ENCODE data around the gene DDX52. TPM values are rescaled to one million over a fixed set of nuclear protein-coding genes. Genes with fewer than 3 reads are reported as not detected.

Gene DDX52
- total RNA-seq, 1 experiment from 2014 or later = 31.9 TPM

DNA sequence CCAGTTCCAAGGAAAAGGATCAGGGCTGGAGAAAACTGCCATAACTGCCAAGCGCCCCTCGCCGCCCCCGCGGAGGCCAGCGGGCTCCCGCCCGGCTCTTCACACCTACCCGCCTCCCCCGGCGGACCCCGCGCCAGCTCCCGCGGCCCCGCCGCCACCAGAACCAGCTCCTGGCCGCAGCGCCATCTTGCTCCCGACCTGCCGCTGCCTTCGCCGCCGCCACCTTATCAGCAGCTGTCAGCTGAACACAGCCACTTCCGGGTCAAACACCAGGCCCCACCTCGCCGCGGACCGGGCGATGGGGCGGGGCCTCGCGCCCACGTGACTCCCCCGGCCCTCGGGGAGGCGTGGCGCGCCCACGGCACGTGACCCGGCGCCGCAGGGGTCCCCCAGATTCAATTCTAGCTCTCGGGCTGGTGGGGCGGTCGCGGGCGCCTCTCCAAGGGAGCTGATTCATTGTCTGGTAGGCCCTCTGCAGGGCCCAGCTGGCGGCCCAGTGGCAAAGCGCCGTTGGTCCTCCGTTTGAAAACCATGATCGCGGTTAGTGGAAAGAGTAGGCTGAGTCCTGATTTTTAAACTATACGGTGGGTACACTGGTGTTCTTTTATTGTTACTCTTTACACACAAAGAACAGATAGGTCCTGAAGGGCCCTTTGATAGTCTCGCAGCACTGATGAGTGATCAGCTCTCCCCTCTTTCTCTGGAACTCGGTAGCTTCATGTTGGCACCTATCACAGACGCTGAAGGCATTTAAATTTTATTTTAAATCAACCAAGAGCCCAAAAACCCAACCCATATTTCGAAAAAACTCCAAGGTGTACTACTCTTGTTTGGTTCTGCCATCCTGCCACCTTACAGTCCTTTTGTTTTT is 33.8 kb downstream of the DDX52 start, which contains the start of gene SYNRG (continued):
- TF ChIP-seq, protein P1, sequence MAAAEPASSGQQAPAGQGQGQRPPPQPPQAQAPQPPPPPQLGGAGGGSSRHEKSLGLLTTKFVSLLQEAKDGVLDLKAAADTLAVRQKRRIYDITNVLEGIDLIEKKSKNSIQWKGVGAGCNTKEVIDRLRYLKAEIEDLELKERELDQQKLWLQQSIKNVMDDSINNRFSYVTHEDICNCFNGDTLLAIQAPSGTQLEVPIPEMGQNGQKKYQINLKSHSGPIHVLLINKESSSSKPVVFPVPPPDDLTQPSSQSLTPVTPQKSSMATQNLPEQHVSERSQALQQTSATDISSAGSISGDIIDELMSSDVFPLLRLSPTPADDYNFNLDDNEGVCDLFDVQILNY (CRISPR knock-in tag; IDR thresholded peaks at IDR 0.05) = peak; percentile 88
- TF ChIP-seq, protein P2, sequence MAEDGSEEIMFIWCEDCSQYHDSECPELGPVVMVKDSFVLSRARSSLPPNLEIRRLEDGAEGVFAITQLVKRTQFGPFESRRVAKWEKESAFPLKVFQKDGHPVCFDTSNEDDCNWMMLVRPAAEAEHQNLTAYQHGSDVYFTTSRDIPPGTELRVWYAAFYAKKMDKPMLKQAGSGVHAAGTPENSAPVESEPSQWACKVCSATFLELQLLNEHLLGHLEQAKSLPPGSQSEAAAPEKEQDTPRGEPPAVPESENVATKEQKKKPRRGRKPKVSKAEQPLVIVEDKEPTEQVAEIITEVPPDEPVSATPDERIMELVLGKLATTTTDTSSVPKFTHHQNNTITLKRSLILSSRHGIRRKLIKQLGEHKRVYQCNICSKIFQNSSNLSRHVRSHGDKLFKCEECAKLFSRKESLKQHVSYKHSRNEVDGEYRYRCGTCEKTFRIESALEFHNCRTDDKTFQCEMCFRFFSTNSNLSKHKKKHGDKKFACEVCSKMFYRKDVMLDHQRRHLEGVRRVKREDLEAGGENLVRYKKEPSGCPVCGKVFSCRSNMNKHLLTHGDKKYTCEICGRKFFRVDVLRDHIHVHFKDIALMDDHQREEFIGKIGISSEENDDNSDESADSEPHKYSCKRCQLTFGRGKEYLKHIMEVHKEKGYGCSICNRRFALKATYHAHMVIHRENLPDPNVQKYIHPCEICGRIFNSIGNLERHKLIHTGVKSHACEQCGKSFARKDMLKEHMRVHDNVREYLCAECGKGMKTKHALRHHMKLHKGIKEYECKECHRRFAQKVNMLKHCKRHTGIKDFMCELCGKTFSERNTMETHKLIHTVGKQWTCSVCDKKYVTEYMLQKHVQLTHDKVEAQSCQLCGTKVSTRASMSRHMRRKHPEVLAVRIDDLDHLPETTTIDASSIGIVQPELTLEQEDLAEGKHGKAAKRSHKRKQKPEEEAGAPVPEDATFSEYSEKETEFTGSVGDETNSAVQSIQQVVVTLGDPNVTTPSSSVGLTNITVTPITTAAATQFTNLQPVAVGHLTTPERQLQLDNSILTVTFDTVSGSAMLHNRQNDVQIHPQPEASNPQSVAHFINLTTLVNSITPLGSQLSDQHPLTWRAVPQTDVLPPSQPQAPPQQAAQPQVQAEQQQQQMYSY (CRISPR knock-in tag; IDR thresholded peaks at IDR 0.05) = no peak
- TF ChIP-seq ZBTB21 (CRISPR knock-in tag; IDR thresholded peaks at IDR 0.05; ENCODE audit: borderline replicate concordance) = peak; percentile 78; the same call in 1 of the 2 replicates
- TF ChIP-seq, protein P3, sequence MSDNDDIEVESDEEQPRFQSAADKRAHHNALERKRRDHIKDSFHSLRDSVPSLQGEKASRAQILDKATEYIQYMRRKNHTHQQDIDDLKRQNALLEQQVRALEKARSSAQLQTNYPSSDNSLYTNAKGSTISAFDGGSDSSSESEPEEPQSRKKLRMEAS (CRISPR knock-in tag; IDR thresholded peaks at IDR 0.05) = peak; percentile 82; the same call in 1 of the 2 replicates
- no peak for TF ChIP-seq ETV6 (CRISPR knock-in tag; IDR thresholded peaks at IDR 0.05)
- TF ChIP-seq FOXK1 (CRISPR knock-in tag; IDR thresholded peaks at IDR 0.05) = peak; percentile 89

DNA sequence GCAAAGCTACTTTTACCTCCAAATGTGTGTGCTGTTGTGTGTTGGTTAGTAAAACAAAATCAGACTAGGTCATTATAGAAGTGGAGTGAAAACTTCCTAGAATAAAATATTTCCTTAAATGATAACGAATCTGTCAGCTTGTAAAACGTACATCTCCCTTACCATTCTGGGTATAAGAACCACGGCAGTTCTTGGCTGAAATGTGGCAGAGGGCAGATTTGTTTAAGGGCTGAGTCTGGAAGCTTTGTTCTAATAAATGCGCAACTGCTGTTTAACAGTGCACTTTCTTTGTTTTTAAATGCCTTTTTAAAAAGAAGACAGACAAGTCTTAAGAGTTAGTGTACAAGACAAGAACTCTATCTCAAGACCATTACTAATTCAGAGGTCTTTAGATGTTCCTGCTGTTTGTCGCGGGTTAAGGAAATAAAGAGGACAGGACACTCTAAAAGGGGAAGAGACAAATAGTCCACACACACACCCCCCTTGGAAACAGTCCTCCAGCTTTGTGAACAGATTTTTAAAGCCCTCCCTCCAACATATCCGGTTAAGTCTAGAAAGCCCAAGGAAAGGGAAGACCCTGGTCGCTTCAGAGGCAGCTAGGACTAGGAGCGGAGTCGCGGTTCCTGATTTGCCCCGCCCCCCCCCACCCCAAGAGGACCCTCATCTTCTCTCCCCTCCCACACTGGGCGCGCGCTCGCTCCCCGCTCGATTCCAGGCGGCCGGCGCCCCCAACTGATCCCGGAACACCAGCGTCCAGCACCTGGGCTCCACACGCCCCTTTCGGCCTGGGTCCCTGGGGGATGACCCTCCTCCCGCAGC is 34.7 kb downstream of the DDX52 start:
- ChIA-PET CTCF (interaction anchor here (0.8 to 2.4 kb wide), 13 partner anchors 14 to 250 kb away, joined by 3 to 13 read pairs (median 6); partner anchors contain the start of genes DUSP14 and HNF1B), POLR2A (interaction anchor here (0.6 to 1.4 kb wide), 7 partner anchors 8 to 250 kb away, joined by 3 to 5 read pairs (median 4); partner anchors contain the start of gene HNF1B)
- no peaks in the 10 kb centered on the region for H3K27me3 Mint-ChIP-seq (ENCODE audit: low read depth)
- H3K9me3 Mint-ChIP-seq = no peaks in the 10 kb centered on the region
- DNase-seq (ENCODE audit: low spot score) (peak; percentile 69), ATAC-seq (peak; percentile 70)
- peaks cover 27% of the 10 kb centered on the region for H3K4me1 Mint-ChIP-seq
- H3K36me3 Mint-ChIP-seq = peaks cover 7% of the 10 kb centered on the region
- peak overlapping the region; percentile 61 for H3K27ac Mint-ChIP-seq
- TF ChIP-seq, protein P4, sequence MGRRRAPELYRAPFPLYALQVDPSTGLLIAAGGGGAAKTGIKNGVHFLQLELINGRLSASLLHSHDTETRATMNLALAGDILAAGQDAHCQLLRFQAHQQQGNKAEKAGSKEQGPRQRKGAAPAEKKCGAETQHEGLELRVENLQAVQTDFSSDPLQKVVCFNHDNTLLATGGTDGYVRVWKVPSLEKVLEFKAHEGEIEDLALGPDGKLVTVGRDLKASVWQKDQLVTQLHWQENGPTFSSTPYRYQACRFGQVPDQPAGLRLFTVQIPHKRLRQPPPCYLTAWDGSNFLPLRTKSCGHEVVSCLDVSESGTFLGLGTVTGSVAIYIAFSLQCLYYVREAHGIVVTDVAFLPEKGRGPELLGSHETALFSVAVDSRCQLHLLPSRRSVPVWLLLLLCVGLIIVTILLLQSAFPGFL (CRISPR knock-in tag; IDR thresholded peaks at IDR 0.05; ENCODE audit: borderline replicate concordance) = no peak
- TF ChIP-seq, protein P3 (CRISPR knock-in tag; IDR thresholded peaks at IDR 0.05) = no peak
- TF ChIP-seq, protein P5, sequence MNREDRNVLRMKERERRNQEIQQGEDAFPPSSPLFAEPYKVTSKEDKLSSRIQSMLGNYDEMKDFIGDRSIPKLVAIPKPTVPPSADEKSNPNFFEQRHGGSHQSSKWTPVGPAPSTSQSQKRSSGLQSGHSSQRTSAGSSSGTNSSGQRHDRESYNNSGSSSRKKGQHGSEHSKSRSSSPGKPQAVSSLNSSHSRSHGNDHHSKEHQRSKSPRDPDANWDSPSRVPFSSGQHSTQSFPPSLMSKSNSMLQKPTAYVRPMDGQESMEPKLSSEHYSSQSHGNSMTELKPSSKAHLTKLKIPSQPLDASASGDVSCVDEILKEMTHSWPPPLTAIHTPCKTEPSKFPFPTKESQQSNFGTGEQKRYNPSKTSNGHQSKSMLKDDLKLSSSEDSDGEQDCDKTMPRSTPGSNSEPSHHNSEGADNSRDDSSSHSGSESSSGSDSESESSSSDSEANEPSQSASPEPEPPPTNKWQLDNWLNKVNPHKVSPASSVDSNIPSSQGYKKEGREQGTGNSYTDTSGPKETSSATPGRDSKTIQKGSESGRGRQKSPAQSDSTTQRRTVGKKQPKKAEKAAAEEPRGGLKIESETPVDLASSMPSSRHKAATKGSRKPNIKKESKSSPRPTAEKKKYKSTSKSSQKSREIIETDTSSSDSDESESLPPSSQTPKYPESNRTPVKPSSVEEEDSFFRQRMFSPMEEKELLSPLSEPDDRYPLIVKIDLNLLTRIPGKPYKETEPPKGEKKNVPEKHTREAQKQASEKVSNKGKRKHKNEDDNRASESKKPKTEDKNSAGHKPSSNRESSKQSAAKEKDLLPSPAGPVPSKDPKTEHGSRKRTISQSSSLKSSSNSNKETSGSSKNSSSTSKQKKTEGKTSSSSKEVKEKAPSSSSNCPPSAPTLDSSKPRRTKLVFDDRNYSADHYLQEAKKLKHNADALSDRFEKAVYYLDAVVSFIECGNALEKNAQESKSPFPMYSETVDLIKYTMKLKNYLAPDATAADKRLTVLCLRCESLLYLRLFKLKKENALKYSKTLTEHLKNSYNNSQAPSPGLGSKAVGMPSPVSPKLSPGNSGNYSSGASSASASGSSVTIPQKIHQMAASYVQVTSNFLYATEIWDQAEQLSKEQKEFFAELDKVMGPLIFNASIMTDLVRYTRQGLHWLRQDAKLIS (CRISPR knock-in tag; IDR thresholded peaks at IDR 0.05; ENCODE audit: borderline replicate concordance) = no peak
- TF ChIP-seq, protein P6, sequence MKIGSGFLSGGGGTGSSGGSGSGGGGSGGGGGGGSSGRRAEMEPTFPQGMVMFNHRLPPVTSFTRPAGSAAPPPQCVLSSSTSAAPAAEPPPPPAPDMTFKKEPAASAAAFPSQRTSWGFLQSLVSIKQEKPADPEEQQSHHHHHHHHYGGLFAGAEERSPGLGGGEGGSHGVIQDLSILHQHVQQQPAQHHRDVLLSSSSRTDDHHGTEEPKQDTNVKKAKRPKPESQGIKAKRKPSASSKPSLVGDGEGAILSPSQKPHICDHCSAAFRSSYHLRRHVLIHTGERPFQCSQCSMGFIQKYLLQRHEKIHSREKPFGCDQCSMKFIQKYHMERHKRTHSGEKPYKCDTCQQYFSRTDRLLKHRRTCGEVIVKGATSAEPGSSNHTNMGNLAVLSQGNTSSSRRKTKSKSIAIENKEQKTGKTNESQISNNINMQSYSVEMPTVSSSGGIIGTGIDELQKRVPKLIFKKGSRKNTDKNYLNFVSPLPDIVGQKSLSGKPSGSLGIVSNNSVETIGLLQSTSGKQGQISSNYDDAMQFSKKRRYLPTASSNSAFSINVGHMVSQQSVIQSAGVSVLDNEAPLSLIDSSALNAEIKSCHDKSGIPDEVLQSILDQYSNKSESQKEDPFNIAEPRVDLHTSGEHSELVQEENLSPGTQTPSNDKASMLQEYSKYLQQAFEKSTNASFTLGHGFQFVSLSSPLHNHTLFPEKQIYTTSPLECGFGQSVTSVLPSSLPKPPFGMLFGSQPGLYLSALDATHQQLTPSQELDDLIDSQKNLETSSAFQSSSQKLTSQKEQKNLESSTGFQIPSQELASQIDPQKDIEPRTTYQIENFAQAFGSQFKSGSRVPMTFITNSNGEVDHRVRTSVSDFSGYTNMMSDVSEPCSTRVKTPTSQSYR (CRISPR knock-in tag; IDR thresholded peaks at IDR 0.05) = no peak
- TF ChIP-seq TEAD4 (CRISPR knock-in tag; IDR thresholded peaks at IDR 0.05) (no peak), FOXK1 (CRISPR knock-in tag; IDR thresholded peaks at IDR 0.05) (no peak)
- TF ChIP-seq, protein P7, sequence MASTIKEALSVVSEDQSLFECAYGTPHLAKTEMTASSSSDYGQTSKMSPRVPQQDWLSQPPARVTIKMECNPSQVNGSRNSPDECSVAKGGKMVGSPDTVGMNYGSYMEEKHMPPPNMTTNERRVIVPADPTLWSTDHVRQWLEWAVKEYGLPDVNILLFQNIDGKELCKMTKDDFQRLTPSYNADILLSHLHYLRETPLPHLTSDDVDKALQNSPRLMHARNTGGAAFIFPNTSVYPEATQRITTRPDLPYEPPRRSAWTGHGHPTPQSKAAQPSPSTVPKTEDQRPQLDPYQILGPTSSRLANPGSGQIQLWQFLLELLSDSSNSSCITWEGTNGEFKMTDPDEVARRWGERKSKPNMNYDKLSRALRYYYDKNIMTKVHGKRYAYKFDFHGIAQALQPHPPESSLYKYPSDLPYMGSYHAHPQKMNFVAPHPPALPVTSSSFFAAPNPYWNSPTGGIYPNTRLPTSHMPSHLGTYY (CRISPR knock-in tag; IDR thresholded peaks at IDR 0.05) = no peak
- H3K4me3 Mint-ChIP-seq = peak overlapping the region; percentile 91

All from WTC11 (cell line).